Activated T-cell treated with anti-CD3 and anti-CD28 coated beads, Interleukin-2, amount 50 U/mL, for 4 hours (primary cell): Measurements from ENCODE around the gene FITM1. TPM values are rescaled to one million over a fixed set of nuclear protein-coding genes. Genes with fewer than 3 reads are reported as not detected.

ENCODE experiments used
- ATAC-seq, 2 donors: fragments of 200-7000 bp; cut with Tn5 transposase; one replicate each; pipeline ENCODE4 v1.10.0; 2021
- DNase-seq: peaks from one replicate; pipeline ENCODE4 v3.0.0-alpha.2; 2020
- H3K27me3 Mint-ChIP-seq: one replicate; pipeline ENCODE4 v1.8.0; 2021; ENCODE audit warnings: low read depth, mixed read lengths
- H3K36me3 Mint-ChIP-seq: one replicate; pipeline ENCODE4 v1.8.0; 2022; ENCODE audit warnings: mixed read lengths; ENCODE audit not compliant: insufficient read depth
- H3K4me1 Mint-ChIP-seq: one replicate; pipeline ENCODE4 v1.8.0; 2021; ENCODE audit warnings: low read depth, mixed read lengths
- H3K4me3 Mint-ChIP-seq: one replicate; pipeline ENCODE4 v1.8.0; 2021; ENCODE audit warnings: mild to moderate bottlenecking, moderate library complexity, mixed read lengths
- H3K9me3 Mint-ChIP-seq: one replicate; pipeline ENCODE4 v1.8.0; 2021; ENCODE audit warnings: mixed read lengths
- total RNA-seq, 3 donors: library from RNA; stranded (reverse); gene quantifications; one replicate each; pipeline ENCODE4 v1.2.1, GENCODE V29; 2021

Gene FITM1
- total RNA-seq, 3 donors from 2014 or later, result 0.38 to 1.3 (median 0.69) TPM

DNA sequence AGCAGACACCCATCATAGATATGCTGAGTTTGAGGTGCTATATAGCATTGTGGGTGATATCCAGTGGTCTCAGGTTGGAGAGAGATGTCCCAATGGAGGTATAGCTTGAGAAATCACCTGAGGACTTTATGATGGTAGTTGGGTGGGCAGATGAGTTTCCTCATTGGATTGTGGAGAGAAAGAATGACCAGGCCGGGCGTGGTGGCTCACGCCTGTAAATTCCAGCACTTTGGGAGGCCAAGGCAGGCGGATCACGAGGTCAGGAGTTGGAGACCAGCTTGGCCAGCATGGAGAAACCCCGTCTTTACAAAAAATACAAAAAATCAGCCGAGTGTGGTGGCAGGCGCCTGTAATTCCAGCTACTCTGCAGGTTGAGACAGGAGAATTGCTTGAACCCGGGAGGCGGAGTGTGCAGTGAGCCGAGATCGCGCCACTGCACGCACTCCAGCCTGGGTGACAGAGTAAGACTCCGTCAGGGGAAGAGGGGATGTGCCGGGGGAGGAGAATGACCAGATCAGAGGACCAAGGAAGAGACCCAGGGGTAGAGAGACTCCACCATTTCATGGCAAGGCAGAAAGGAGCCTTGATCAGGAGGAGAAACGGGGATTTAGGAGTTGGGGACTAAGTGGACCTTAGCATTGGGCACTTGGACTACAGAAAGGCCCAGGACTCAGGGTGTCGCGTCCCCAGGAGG, 37.1 kb upstream of the FITM1 start:
- Mint-ChIP-seq H3K27me3 (no peaks in the 10 kb centered on the region), H3K36me3 (peaks cover 10% of the 10 kb centered on the region), H3K4me1 (peaks cover 34% of the 10 kb centered on the region), H3K9me3 (no peaks in the 10 kb centered on the region), H3K4me3 (peak overlapping the region; percentile 97)
- no peak for DNase-seq
- no peak for ATAC-seq

DNA sequence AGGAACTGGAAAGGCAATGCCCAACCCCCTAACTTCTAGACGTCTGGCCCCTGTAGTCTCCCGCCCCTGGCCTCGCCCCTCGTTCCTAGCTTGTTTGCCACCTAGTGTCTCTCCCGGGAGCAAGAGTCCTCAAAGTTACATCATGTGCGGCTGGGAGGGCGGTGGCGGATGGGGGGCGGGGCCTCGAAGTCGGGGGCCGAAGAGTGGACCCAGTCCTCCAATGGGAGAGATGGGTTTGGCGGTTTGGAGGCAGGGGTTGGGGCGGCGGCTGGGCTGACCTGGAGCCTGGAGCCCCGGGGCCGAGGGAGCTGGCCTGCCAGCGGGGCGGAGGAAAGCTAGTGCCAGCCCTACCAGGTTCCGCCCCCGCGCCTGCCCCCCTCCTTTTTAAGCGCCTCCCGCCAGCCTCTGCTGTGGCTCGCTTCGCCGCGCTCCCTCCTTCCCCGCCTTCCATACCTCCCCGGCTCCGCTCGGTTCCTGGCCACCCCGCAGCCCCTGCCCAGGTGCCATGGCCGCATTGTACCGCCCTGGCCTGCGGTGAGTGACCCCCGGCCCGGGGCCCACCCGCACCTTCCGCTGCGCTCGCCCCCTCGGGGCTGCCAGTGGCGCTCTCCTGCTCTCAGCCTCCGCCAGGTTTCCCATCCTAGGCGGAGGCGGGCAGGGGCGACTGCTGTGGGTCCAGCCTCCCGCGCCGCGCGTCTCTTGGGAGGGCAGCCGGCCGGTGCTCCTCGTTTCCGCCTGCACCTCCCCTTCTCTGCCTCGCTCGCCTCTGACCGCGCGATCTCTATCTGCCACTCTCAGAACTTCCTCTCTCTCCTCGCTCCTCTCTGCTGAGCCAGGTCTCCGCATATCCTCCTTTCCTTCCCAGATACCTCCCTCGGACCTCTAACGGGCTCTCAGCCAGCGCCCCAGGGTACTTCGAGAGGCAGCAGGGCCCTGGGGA, 36.3 kb upstream of the FITM1 start, which contains the start of gene PCK2:
PCK2 (plus strand) TSS at position 411 of the 940 bp plus-strand sequence; CDS start at position 506, 95 bp downstream.
- DNase-seq, result peak; percentile 78
- H3K9me3 Mint-ChIP-seq, result no peaks in the 10 kb centered on the region
- H3K4me3 Mint-ChIP-seq, result peak within 1 kb of the TSS; percentile 97
- no peaks in the 10 kb centered on the region for H3K27me3 Mint-ChIP-seq
- ATAC-seq, result peak; percentile 73 to 76
- peaks cover 10% of the 10 kb centered on the region for H3K36me3 Mint-ChIP-seq
- peaks cover 34% of the 10 kb centered on the region for H3K4me1 Mint-ChIP-seq

DNA sequence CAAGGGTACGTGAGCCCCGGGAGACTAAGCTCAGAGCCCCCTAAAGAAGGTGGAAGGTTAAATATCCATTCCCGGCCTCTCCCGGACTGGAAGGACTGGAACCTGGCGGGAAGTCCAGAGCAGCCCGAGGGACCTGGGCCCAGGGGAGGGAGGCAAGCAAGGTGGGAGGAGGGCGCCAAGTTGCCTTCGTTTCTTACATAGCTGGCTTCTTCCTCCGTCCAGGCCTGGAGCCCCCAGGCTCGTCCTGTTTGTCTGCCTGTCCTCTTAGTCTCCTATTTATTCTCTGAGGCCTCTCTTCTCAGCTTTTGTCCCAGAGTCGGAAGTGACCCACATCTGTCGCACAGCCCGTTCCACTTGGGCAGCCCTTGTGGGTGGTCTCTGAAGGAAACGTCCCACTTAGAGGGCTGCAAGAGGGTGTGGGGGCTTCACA, 35.6 kb upstream of the FITM1 start:
- Mint-ChIP-seq H3K36me3 (peaks cover 14% of the 10 kb centered on the region), H3K4me1 (peaks cover 29% of the 10 kb centered on the region), H3K4me3 (peak overlapping the region; percentile 97), H3K9me3 (no peaks in the 10 kb centered on the region), H3K27me3 (no peaks in the 10 kb centered on the region)
- ATAC-seq (peak; percentile 6 to 8), DNase-seq (no peak)

DNA sequence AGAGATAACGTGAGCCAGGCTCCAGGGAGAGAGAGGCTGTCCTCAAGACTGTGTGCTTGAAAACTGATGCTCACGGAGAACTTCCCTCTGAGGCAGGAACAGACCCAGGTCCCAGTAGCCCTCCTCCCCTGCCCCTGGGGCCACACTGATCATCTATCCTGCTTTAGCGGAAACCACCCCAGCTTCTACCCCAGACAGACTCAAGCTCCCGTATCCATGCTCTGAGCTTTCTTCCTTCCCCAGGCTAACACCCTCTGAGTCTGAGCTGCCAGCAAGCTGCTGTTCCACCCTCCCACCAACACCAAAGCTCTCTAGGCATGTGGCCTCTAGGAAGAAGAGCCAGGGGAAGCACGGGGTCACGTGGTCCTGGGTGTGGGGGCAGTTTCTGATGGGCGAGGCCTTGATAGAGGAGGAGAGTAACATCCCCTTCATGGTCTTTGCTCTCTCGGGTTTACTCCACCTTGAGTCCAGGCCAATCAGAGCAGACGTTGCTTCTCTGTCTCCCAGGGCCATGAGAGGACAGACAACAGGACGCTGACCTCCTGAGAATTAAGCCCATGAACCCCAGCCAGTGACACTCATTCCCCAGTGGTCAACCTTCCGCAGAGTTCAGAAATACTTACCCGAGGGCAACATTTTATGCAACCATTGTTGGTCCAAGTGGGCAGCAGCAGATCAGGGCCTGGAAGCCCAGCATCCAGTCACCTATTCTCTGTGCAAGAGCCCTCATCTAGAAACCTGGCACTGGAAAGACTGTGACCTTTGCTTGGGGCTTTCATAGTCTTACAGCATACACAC, 35.0 kb upstream of the FITM1 start:
- H3K27me3 Mint-ChIP-seq, result no peaks in the 10 kb centered on the region
- peak overlapping the region; percentile 97 for H3K4me3 Mint-ChIP-seq
- H3K36me3 Mint-ChIP-seq, result peaks cover 14% of the 10 kb centered on the region
- ATAC-seq (peak; percentile 20), DNase-seq (peak; percentile 35)
- peaks cover 27% of the 10 kb centered on the region for H3K4me1 Mint-ChIP-seq
- H3K9me3 Mint-ChIP-seq, result no peaks in the 10 kb centered on the region

DNA sequence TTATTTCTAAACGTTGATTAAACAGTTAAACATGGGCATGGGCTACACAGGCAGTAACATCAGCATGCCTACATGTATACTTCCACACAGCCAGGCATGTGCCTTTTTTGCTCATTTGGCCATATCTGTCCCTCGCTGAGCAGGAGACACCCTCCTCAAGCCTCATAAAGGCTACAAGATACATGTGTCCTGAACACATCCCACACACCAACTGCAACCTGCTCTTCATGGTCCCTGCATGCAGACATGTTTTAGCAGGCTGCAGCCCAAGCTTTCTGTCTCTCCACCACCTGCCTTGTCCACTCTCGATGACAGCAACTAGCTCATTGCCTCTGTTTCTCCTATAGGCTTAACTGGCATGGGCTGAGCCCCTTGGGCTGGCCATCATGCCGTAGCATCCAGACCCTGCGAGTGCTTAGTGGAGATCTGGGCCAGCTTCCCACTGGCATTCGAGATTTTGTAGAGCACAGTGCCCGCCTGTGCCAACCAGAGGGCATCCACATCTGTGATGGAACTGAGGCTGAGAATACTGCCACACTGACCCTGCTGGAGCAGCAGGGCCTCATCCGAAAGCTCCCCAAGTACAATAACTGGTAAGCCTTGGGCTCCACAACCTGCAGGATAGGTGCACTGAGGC, 33.8 kb upstream of the FITM1 start:
- Mint-ChIP-seq H3K9me3 (no peaks in the 10 kb centered on the region), H3K4me1 (peaks cover 24% of the 10 kb centered on the region), H3K27me3 (no peaks in the 10 kb centered on the region), H3K4me3 (peak overlapping the region; percentile 48), H3K36me3 (peaks cover 20% of the 10 kb centered on the region)
- ATAC-seq (no peak), DNase-seq (no peak)

DNA sequence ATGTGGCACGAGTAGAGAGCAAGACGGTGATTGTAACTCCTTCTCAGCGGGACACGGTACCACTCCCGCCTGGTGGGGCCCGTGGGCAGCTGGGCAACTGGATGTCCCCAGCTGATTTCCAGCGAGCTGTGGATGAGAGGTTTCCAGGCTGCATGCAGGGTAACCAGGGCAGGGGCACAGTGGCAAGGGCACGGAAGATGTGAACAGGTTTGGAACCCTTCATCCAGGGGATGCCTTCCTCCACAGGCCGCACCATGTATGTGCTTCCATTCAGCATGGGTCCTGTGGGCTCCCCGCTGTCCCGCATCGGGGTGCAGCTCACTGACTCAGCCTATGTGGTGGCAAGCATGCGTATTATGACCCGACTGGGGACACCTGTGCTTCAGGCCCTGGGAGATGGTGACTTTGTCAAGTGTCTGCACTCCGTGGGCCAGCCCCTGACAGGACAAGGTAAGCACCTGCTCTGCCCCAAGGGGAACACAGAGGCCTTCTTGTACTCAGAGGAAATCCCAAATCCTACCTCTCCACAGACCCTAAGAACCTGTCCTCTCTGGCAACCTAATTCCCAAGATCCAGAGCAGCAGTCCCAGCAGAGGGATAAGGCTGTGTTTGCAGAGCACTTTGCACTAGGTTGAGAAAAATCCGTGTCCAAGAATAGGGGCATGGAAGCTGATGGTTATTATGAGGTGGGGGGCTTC, 32.1 kb upstream of the FITM1 start:
- ATAC-seq, result no peak
- H3K36me3 Mint-ChIP-seq, result peaks cover 32% of the 10 kb centered on the region
- H3K27me3 Mint-ChIP-seq, result no peaks in the 10 kb centered on the region
- H3K4me1 Mint-ChIP-seq, result peaks cover 19% of the 10 kb centered on the region
- no peak overlapping the region for H3K4me3 Mint-ChIP-seq
- no peak for DNase-seq
- H3K9me3 Mint-ChIP-seq, result no peaks in the 10 kb centered on the region

DNA sequence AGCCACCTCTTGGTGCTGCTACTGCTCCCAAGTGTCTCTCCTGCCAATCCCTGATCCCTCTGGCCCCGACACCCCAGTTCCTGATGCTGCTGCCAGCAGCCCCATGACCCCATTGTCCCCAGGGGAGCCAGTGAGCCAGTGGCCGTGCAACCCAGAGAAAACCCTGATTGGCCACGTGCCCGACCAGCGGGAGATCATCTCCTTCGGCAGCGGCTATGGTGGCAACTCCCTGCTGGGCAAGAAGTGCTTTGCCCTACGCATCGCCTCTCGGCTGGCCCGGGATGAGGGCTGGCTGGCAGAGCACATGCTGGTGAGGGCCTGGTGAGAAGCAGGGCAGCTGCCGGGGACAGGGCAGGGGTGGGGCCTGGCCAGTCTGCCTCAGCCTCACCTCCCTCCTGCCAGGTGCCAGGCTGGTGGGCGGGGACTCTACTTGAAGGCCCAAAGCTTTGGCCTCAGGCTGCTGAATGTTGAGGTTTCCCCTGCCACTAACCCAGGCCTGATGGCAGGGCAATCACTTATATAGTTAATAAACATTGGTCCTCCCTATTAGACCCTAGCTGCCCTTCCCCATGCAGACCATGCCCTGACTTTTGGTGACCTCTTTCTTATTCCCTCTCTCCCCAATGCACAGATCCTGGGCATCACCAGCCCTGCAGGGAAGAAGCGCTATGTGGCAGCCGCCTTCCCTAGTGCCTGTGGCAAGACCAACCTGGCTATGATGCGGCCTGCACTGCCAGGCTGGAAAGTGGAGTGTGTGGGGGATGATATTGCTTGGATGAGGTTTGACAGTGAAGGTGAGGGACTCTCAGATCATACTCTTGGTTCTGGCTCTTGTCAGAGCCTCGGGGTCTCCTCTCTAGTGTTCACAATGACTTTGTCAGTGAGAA, 31.3 kb upstream of the FITM1 start:
- Mint-ChIP-seq H3K36me3 (peaks cover 39% of the 10 kb centered on the region), H3K4me1 (peaks cover 15% of the 10 kb centered on the region), H3K4me3 (no peak overlapping the region), H3K27me3 (no peaks in the 10 kb centered on the region), H3K9me3 (no peaks in the 10 kb centered on the region)
- DNase-seq, result no peak
- no peak for ATAC-seq

DNA sequence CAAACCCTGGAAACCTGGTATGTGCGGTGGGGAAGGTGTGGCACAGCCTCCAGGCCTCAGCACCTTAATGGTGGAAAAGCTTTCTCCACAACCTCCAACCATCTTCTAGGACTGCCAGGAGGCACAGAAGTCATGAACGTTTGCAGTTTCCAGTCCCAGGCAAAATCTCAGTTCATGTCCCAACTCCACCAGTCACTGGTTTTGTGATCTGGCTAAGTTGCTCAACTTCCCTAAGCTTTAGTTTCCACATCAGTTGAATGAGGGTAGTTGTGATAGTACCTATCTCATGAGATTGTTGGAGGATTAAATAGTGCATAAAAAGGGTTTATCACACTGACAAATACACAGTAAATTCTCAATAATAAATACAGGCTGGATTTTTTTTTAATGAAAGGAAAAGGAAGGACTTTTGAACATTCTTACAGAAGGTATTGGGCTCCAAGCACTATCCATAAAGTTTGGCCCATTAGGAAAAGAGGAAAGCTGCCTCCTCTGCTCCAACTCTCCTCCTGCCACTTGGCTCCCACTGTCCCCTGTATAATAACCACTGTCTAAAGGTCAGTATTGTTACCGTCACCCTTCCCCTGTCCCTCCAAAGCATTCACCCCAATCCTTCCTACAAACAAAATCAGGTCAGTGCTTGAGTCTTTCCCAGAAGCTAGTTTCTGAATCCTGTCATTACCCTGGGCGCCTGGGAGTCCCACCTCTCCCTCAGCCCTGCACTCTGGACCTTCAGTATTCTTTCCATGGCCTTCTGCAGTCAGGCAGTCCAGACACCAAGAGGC, 30.1 kb upstream of the FITM1 start:
- Mint-ChIP-seq H3K36me3 (peaks cover 44% of the 10 kb centered on the region), H3K27me3 (no peaks in the 10 kb centered on the region), H3K9me3 (no peaks in the 10 kb centered on the region), H3K4me1 (peaks cover 12% of the 10 kb centered on the region), H3K4me3 (no peak overlapping the region)
- DNase-seq, result no peak
- no peak for ATAC-seq

DNA sequence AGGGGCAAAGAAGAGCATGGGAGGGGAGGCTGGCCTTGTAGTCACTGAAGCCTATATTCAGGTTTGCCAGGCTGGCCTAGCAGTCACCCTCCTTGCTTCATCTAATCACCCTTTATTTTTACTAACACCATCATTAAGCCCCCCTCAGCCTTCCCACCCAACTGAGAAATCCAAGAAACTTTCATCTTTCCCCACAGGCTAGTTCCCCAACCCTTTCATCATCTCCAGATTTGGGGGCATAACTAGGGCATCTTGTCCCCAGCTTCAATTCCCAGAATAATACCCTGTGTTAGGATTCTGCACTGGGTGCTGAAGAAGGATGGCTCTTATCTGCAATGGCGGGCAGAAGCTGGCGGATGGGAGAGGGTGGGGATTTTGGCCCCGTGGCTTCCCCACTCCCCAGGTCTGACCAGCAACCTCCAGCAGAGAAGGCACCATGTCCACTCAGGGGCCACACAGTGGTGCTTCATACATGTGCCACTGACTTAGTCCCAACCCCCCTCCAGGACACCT, 29.4 kb upstream of the FITM1 start:
- Mint-ChIP-seq H3K36me3 (peaks cover 41% of the 10 kb centered on the region), H3K27me3 (no peaks in the 10 kb centered on the region), H3K9me3 (no peaks in the 10 kb centered on the region), H3K4me3 (no peak overlapping the region), H3K4me1 (peaks cover 7% of the 10 kb centered on the region)
- DNase-seq (no peak), ATAC-seq (no peak)

DNA sequence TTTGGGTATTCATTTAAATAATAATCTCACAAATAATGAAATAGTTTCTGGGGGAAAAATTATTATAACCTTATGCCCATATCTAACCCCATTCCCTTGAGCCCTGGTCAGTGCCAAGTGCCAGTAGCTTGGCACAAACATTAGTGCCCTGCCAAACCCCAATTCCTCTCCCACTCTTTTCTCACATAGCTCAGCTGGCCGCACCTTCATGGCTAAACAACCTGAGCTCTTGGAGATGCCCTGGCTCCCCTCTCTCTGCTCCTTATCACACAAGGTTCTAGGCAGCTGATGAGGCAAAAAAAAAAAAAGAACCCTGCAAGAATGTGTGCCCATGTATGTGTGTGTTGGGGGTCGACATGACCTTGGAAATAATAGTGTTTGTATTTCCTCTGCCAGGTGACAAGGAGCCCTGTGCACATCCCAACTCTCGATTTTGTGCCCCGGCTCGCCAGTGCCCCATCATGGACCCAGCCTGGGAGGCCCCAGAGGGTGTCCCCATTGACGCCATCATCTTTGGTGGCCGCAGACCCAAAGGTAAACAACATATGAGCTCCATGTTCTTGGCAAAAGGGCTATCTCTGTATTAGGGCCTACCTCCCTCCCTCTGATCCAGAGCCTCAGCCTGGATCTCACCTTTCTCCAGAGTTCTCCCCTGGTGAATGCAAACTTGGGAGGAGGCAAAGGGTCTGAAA, 28.0 kb upstream of the FITM1 start:
- Mint-ChIP-seq H3K27me3 (no peaks in the 10 kb centered on the region), H3K4me1 (peaks cover under 1% of the 10 kb centered on the region), H3K9me3 (no peaks in the 10 kb centered on the region), H3K36me3 (peaks cover 34% of the 10 kb centered on the region), H3K4me3 (no peak overlapping the region)
- DNase-seq, result no peak
- no peak for ATAC-seq

DNA sequence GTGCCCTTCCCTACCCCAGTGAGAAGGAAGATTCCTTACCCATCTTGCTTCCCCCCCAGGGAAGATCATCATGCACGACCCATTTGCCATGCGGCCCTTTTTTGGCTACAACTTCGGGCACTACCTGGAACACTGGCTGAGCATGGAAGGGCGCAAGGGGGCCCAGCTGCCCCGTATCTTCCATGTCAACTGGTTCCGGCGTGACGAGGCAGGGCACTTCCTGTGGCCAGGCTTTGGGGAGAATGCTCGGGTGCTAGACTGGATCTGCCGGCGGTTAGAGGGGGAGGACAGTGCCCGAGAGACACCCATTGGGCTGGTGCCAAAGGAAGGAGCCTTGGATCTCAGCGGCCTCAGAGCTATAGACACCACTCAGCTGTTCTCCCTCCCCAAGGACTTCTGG, 27.0 kb upstream of the FITM1 start:
- Mint-ChIP-seq H3K36me3 (peaks cover 34% of the 10 kb centered on the region), H3K27me3 (no peaks in the 10 kb centered on the region), H3K9me3 (no peaks in the 10 kb centered on the region), H3K4me1 (peaks cover 4% of the 10 kb centered on the region), H3K4me3 (no peak overlapping the region)
- ATAC-seq, result no peak
- no peak for DNase-seq
